GM12872 (cell line): Measurements from ENCODE around the gene GRIN2A.

Experiments used
- CTCF ChIP-seq: IDR thresholded peaks from 3 replicates; pipeline ENCODE4 v1.5.1; 2011; ENCODE audit warnings: low read depth, mild to moderate bottlenecking, low read length, moderate library complexity; ENCODE audit not compliant: insufficient read depth

The GRIN2A gene

GRCh38 chr16:9859701-9860327, 322.4 kb downstream of the GRIN2A start:
- TF ChIP-seq CTCF = no peak

- no peak for TF ChIP-seq CTCF
Observed at GRCh38 chr16:9854675-9855074, 327.6 kb downstream of the GRIN2A start.

GRCh38 chr16:9852003-9852402, 330.2 kb downstream of the GRIN2A start:
- no peak for TF ChIP-seq CTCF

- no peak for TF ChIP-seq CTCF
Observed at GRCh38 chr16:9850817-9851216, 331.4 kb downstream of the GRIN2A start.

- TF ChIP-seq CTCF = no peak
Observed at GRCh38 chr16:9849697-9850245, 332.5 kb downstream of the GRIN2A start.

- TF ChIP-seq CTCF = no peak
Observed at GRCh38 chr16:9847146-9847545, 335.1 kb downstream of the GRIN2A start.

GRCh38 chr16:9846362-9847099, 335.7 kb downstream of the GRIN2A start:
- TF ChIP-seq CTCF = no peak
